Endothelial cell of umbilical vein (primary cell): ENCODE data around the gene CRNN. TPM values are rescaled to one million over a fixed set of nuclear protein-coding genes. Genes with fewer than 3 reads are reported as not detected.

Experiments
- BruUV-seq: library from RNA; stranded (reverse); fragments of 400-500 nt; replicated peaks from 2 replicates; lab custom pipeline; 2021; lab: Mats Ljungman, UMichigan
- CTCF ChIA-PET: fragments of 300-600, 350-600 bp; sonication (Branson Sonifier 250); formaldehyde crosslinking; loops from one replicate; lab custom pipeline; 2021; ENCODE audit warnings: antibody characterized with exemption, inconsistent platforms; lab: Charles Lee
- POLR2A ChIA-PET: fragments of 300-600, 350-600 bp; sonication (Branson Sonifier 250); formaldehyde crosslinking; loops from one replicate; lab custom pipeline; 2021; ENCODE audit warnings: antibody characterized with exemption, inconsistent platforms; lab: Charles Lee
- DNase-seq: peaks from one replicate; pipeline ENCODE4 v3.0.0-alpha.2; 2011; ENCODE audit warnings: low read depth, low spot score
- FAIRE-seq: peaks from 2 replicates; lab custom pipeline; 2011; peaks lifted over from hg19 to GRCh38; lab: Jason Lieb, UNC
- H2AFZ ChIP-seq: 2 replicates; pipeline ENCODE4 v1.6.0; 2012; ENCODE audit warnings: low read depth, low read length, control low read depth, inconsistent platforms
- H3K27ac ChIP-seq: 2 replicates; pipeline ENCODE4 v1.5.1; 2011; ENCODE audit warnings: low read depth, mild to moderate bottlenecking, control low read depth, low read length, moderate library complexity; ENCODE audit not compliant: insufficient read depth
- H3K27me3 ChIP-seq, 2 experiments: 2 replicates each; pipeline versions ENCODE4 v1.6.0 to v1.6.1; 2011; ENCODE audit warnings: low read length in 2 of 2, mixed read lengths in 1 of 2; ENCODE audit not compliant: control insufficient read depth in 2 of 2, insufficient read depth in 2 of 2
- H3K36me3 ChIP-seq, 2 experiments: 2 replicates in 1 of 2; 3 replicates in 1 of 2; pipeline ENCODE4 v1.5.1; 2011; ENCODE audit warnings: low read length in 2 of 2, mild to moderate bottlenecking in 1 of 2, moderate library complexity in 1 of 2; ENCODE audit not compliant: control insufficient read depth in 2 of 2, insufficient read depth in 2 of 2; ENCODE audit errors: extremely low read depth in 1 of 2
- H3K4me1 ChIP-seq: 3 replicates; pipeline ENCODE4 v1.5.1; 2011; ENCODE audit warnings: mild to moderate bottlenecking, low read length; ENCODE audit not compliant: control insufficient read depth, insufficient read depth; ENCODE audit errors: extremely low read depth
- H3K4me2 ChIP-seq: 2 replicates; pipeline ENCODE4 v1.6.1; 2011; ENCODE audit warnings: low read length, control low read depth, mixed read lengths; ENCODE audit not compliant: insufficient read depth
- H3K4me3 ChIP-seq, 3 experiments: fragments of 200-600 bp in 1 of 3; sonication (generic), shearing (Covaris generic) in 1 of 3; replicated peaks in 1 of 3; 2 replicates each; pipeline ENCODE4 v1.5.1; 2011 to 2016; ENCODE audit warnings: control low read depth in 3 of 3, low read length in 3 of 3, mild to moderate bottlenecking in 2 of 3, inconsistent platforms in 1 of 3, low read depth in 1 of 3, moderate library complexity in 1 of 3; ENCODE audit not compliant: insufficient read depth in 1 of 3
- H3K79me2 ChIP-seq: 2 replicates; pipeline ENCODE4 v1.6.0; 2012; ENCODE audit warnings: low read length, inconsistent platforms; ENCODE audit not compliant: control insufficient read depth, insufficient read depth
- H3K9ac ChIP-seq: replicated peaks from 2 replicates; pipeline ENCODE3; 2011; ENCODE audit warnings: low read length, control low read depth; ENCODE audit not compliant: insufficient read depth; ENCODE audit errors: extremely low read depth
- H3K9me1 ChIP-seq: replicated peaks from 3 replicates; pipeline ENCODE4 v1.6.0; 2011; ENCODE audit warnings: mild to moderate bottlenecking, low read length; ENCODE audit not compliant: control insufficient read depth, insufficient read depth; ENCODE audit errors: extremely low read depth
- H3K9me3 ChIP-seq: replicated peaks from 2 replicates; pipeline ENCODE4 v1.5.1; 2012; ENCODE audit warnings: low read length, inconsistent platforms; ENCODE audit not compliant: control insufficient read depth, insufficient read depth
- H4K20me1 ChIP-seq: replicated peaks from 2 replicates; pipeline ENCODE3; 2011; ENCODE audit warnings: mild to moderate bottlenecking, low read length; ENCODE audit not compliant: control insufficient read depth, insufficient read depth; ENCODE audit errors: extremely low read depth
- EZH2 ChIP-seq: IDR thresholded peaks from 2 replicates; pipeline ENCODE4 v1.6.1; 2012; ENCODE audit warnings: borderline replicate concordance, low read depth, mild to moderate bottlenecking, moderate library complexity, low read length, inconsistent platforms; ENCODE audit not compliant: severe bottlenecking
- FOS ChIP-seq: IDR thresholded peaks from 2 replicates; pipeline ENCODE4 v1.6.1; 2011; ENCODE audit warnings: mild to moderate bottlenecking, low read length, moderate library complexity, borderline replicate concordance; ENCODE audit not compliant: insufficient read depth
- GATA2 ChIP-seq: IDR thresholded peaks from 2 replicates; pipeline ENCODE4 v1.7.0; 2011; ENCODE audit warnings: low read depth, mild to moderate bottlenecking, moderate library complexity, mixed read lengths, low read length; ENCODE audit not compliant: insufficient read length, insufficient read depth
- JUN ChIP-seq: IDR thresholded peaks from 2 replicates; pipeline ENCODE4 v1.6.1; 2011; ENCODE audit warnings: borderline replicate concordance, low read depth; ENCODE audit not compliant: insufficient read length, insufficient read depth
- MYC ChIP-seq: IDR thresholded peaks from one replicate; pipeline ENCODE4 v1.6.1; 2011; ENCODE audit warnings: mild to moderate bottlenecking, low read depth, low read length
- POLR2A ChIP-seq: IDR thresholded peaks from 2 replicates; pipeline ENCODE4 v1.6.1; 2012; ENCODE audit warnings: low read depth, mild to moderate bottlenecking, control low read depth, low read length
- POLR2AphosphoS5 ChIP-seq: IDR thresholded peaks from 2 replicates; pipeline ENCODE4 v1.6.1; 2012; ENCODE audit warnings: low read depth, mild to moderate bottlenecking, control low read depth, low read length, moderate library complexity; ENCODE audit not compliant: insufficient read depth
- dilution Hi-C: fragments of 300-500 bp; cut with MboI; formaldehyde crosslinking; loops from one replicate; pipeline ENCODE4 v1.15.0; 2019; ENCODE audit warnings: low sequenced_read_pairs; ENCODE audit not compliant: extremely low pct_ligation_motif_present
- intact Hi-C: fragments of 100-400 bp; cut with micrococcal nuclease; formaldehyde crosslinking; loops from one replicate; pipeline ENCODE4 v1.10.0; 2022
- polyA plus RNA-seq, 4 experiments: library from polyadenylated mRNA; depleted of rRNA in 3 of 4; stranded (reverse) in 3 of 4; unstranded in 1 of 4; fragments of >200 nt; gene quantifications; 2 replicates each; pipeline versions ENCODE4 v1.2.1 to v1.2.3, GENCODE V29; 2011 to 2012; ENCODE audit warnings: missing spikeins in 1 of 4
- total RNA-seq: library from RNA; stranded (reverse); gene quantifications from 2 replicates; pipeline ENCODE4 v1.2.3, GENCODE V29; 2021
- TF ChIP-seq, protein P1 (sequence below), 2 donors: IDR thresholded peaks; 1 replicate in 1 of 2; 2 replicates in 1 of 2; pipeline ENCODE4 v1.5.1; 2011; ENCODE audit warnings: low read length in 2 of 2, mild to moderate bottlenecking in 2 of 2, moderate library complexity in 2 of 2, control low read depth in 1 of 2, inconsistent platforms in 1 of 2, low read depth in 1 of 2; ENCODE audit not compliant: insufficient read depth in 1 of 2; ENCODE audit errors: extremely low read depth in 1 of 2
- TF ChIP-seq, protein P2 (sequence below): IDR thresholded peaks from 2 replicates; pipeline ENCODE4 v1.6.1; 2011; ENCODE audit not compliant: insufficient read depth, insufficient read length

The CRNN gene
- total and polyA plus RNA-seq, 2 donors (not counting 3 experiments of a cell fraction or from before 2014, with no cell fraction given): not detected

DNA sequence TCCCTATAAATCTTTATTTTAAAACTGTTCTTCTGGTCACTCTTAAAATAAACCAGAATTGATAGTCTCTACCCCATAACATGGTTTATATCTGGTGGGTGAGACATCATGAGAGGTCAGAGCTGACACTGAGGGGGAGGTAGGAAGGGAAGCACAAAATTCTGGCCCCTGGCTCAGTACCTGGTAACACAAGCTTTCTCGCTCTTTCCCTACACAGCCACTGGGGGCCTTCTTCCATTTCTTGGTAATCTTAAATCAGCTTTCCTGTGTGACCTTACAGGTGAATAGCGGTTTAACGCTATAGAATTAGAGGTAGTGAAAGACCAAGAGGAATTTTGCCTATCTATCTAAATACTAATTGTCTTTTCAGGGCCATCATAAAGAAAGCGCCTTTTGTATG is 5.4 kb downstream of the CRNN start:
- no TSS peak for BruUV-seq
- POLR2A ChIA-PET: no interaction called here

DNA sequence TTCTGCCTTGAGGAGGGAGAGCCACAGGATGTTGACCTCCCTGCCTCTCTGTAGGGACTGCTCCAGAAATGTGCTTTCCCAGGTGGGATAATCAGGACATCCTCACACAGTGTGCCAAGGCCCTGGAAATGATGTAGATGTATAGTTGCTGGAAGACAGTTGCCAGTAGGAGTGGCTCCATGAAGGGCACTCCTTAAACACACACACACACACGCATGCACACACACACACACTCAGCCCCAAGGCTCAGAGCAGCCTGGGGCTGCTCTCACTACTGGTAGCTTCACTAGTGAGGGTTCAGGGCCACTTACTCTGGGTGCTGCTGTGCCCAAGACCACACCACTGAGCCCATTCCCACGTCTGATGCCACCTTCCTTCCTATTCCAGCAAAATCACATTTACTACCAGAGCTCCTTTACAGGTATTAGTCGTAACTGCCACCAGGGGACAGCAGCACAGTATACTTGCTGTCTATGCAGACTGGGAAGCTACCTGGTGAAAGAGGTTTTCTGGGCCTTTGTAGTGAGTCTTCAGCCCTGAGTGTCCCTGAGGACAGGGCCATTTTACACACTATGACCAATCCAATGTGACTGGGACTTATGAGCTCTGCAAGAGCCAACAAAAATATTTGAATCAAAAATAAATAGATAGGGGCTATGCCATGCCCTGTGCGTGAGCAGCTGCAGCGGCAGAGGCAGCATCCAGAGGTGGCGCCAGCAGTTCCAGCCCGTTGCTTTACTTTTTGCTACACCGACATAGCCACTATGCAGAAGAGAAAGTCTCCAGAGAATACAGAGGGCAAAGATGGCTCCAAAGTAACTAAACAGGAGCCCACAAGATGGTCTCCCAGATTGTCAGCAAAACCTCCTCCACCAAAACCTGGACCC is 15.0 kb downstream of the CRNN start:
- H4K20me1 ChIP-seq: no peaks in the 10 kb centered on the region
- H3K27ac ChIP-seq: no peak overlapping the region
- no TSS peak for BruUV-seq
- no peak overlapping the region for H3K9ac ChIP-seq
- CTCF ChIA-PET: interaction anchor here (0.6 to 4.3 kb wide), 13 partner anchors 8 to 60 kb away, joined by 3 to 134 read pairs (median 5); no protein-coding TSS in a partner anchor
- no peak for FAIRE-seq
- no peak overlapping the region for H2AFZ ChIP-seq
- TF ChIP-seq GATA2: no peak
- TF ChIP-seq, protein P1, sequence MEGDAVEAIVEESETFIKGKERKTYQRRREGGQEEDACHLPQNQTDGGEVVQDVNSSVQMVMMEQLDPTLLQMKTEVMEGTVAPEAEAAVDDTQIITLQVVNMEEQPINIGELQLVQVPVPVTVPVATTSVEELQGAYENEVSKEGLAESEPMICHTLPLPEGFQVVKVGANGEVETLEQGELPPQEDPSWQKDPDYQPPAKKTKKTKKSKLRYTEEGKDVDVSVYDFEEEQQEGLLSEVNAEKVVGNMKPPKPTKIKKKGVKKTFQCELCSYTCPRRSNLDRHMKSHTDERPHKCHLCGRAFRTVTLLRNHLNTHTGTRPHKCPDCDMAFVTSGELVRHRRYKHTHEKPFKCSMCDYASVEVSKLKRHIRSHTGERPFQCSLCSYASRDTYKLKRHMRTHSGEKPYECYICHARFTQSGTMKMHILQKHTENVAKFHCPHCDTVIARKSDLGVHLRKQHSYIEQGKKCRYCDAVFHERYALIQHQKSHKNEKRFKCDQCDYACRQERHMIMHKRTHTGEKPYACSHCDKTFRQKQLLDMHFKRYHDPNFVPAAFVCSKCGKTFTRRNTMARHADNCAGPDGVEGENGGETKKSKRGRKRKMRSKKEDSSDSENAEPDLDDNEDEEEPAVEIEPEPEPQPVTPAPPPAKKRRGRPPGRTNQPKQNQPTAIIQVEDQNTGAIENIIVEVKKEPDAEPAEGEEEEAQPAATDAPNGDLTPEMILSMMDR (IDR thresholded peaks at IDR 0.05; ENCODE audit: extremely low read depth in 1 of 2, insufficient read depth in 1 of 2, low read depth in 1 of 2, low read length in 2 of 2): peak in 1 of 2 donors; percentile 19
- H3K9me1 ChIP-seq: no peaks in the 10 kb centered on the region
- dilution Hi-C loops: no loop called here
- intact Hi-C loops: loop anchor here (5.0 kb wide), 2 partner anchors 43 to 58 kb away; no protein-coding TSS in a partner anchor
- POLR2A ChIA-PET: no interaction called here
- H3K27me3 ChIP-seq: no peaks in the 10 kb centered on the region
- H3K4me1 ChIP-seq: no peaks in the 10 kb centered on the region
- no peak overlapping the region for H3K4me3 ChIP-seq
- H3K79me2 ChIP-seq: no peaks in the 10 kb centered on the region
- DNase-seq: no peak
- no peaks in the 10 kb centered on the region for H3K9me3 ChIP-seq
- H3K4me2 ChIP-seq: no peak overlapping the region
- no peaks in the 10 kb centered on the region for H3K36me3 ChIP-seq

More for the DNA sequence above, 5.4 kb downstream of the CRNN start:
- CTCF ChIA-PET: interaction anchor here (1.6 kb wide), 2 partner anchors 10 to 50 kb away, joined by 5 to 11 read pairs; no protein-coding TSS in a partner anchor
- Histone ChIP-seq H3K9me1 (no peaks in the 10 kb centered on the region), H3K79me2 (no peaks in the 10 kb centered on the region), H2AFZ (no peak overlapping the region), H3K9ac (no peak overlapping the region), H3K4me1 (no peaks in the 10 kb centered on the region), H3K36me3 (no peaks in the 10 kb centered on the region), H3K4me3 (no peak overlapping the region), H3K9me3 (no peaks in the 10 kb centered on the region), H3K27me3 (no peaks in the 10 kb centered on the region), H3K4me2 (no peak overlapping the region), H4K20me1 (no peaks in the 10 kb centered on the region), H3K27ac (no peak overlapping the region)
- FAIRE-seq (no peak), DNase-seq (no peak)
- intact Hi-C loops: no loop called here
- TF ChIP-seq MYC (no peak), FOS (no peak), EZH2 (no peak), POLR2AphosphoS5 (no peak), POLR2A (no peak), GATA2 (no peak), JUN (no peak)
- TF ChIP-seq, protein P2, sequence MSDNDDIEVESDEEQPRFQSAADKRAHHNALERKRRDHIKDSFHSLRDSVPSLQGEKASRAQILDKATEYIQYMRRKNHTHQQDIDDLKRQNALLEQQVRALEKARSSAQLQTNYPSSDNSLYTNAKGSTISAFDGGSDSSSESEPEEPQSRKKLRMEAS: no peak
- dilution Hi-C loops: no loop called here
